ENCODE data around the gene RAPGEF4.

DNA sequence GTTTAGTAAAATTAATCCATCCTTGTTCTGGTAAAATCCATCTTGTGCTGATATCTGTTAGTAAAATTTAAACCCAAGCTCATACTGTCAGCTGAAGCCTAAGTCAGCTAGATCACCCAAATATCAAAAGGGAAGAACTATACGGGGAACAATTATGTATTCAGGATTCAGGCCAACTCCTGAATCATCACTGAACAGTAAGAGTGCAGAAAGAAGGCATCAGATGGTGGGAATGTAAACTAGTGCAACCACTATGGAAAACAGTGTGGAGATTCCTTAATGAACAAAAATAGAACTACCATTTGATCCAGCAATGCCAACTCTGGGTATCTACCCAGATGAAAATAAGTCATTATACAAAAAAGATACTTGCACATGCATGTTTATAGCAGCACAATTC, 81.8 kb downstream of the RAPGEF4 start:
- TF ChIP-seq, protein P1, sequence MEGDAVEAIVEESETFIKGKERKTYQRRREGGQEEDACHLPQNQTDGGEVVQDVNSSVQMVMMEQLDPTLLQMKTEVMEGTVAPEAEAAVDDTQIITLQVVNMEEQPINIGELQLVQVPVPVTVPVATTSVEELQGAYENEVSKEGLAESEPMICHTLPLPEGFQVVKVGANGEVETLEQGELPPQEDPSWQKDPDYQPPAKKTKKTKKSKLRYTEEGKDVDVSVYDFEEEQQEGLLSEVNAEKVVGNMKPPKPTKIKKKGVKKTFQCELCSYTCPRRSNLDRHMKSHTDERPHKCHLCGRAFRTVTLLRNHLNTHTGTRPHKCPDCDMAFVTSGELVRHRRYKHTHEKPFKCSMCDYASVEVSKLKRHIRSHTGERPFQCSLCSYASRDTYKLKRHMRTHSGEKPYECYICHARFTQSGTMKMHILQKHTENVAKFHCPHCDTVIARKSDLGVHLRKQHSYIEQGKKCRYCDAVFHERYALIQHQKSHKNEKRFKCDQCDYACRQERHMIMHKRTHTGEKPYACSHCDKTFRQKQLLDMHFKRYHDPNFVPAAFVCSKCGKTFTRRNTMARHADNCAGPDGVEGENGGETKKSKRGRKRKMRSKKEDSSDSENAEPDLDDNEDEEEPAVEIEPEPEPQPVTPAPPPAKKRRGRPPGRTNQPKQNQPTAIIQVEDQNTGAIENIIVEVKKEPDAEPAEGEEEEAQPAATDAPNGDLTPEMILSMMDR (IDR thresholded peaks at IDR 0.05; ENCODE audit: low read depth, low read length) = no peak
- TF ChIP-seq EZH2phosphoT487 (IDR thresholded peaks at IDR 0.05; ENCODE audit: low read depth) = no peak
